CD4-positive, alpha-beta T cell (primary cell): ENCODE measurements around the gene TSPAN13. TPM values are rescaled to one million over a fixed set of nuclear protein-coding genes. Genes with fewer than 3 reads are reported as not detected.

Source experiments
- ATAC-seq: fragments of 200-7000 bp; cut with Tn5 transposase; one replicate; pipeline ENCODE4 v1.10.0; 2022; ENCODE audit warnings: mild to moderate bottlenecking; ENCODE audit not compliant: poor library complexity
- CTCF ChIA-PET: fragments of 350-600 bp; sonication (Branson Sonifier 250); formaldehyde crosslinking; loops from one replicate; lab custom pipeline; 2021; ENCODE audit warnings: antibody characterized with exemption, inconsistent platforms; lab: Charles Lee
- POLR2A ChIA-PET: fragments of 350-600 bp; sonication (Branson Sonifier 250); formaldehyde crosslinking; loops from one replicate; lab custom pipeline; 2021; ENCODE audit warnings: antibody characterized with exemption, inconsistent platforms; lab: Charles Lee
- DNase-seq, 14 experiments: peaks; one replicate each; pipeline ENCODE4 v3.0.0-alpha.2; 2013 to 2020; ENCODE audit warnings: mixed read lengths in 2 of 14
- H3K27ac ChIP-seq, 2 donors: one replicate each; pipeline versions ENCODE4 v1.5.1 to v1.7.0; 2013; ENCODE audit warnings: low read length in 2 of 2, low read depth in 1 of 2, mild to moderate bottlenecking in 1 of 2
- H3K27me3 ChIP-seq, 2 experiments: 1 replicate in 1 of 2; 2 replicates in 1 of 2; pipeline versions ENCODE4 v1.6.1 to v1.7.0; 2013; ENCODE audit warnings: low read length in 2 of 2, control low read depth in 1 of 2, mild to moderate bottlenecking in 1 of 2, moderate library complexity in 1 of 2; ENCODE audit not compliant: insufficient read depth in 2 of 2, control insufficient read depth in 1 of 2
- H3K36me3 ChIP-seq: one replicate; pipeline ENCODE4 v1.6.1; 2013; ENCODE audit warnings: low read length, control low read depth; ENCODE audit not compliant: insufficient read depth
- H3K4me1 ChIP-seq: one replicate; pipeline ENCODE4 v1.6.1; 2013; ENCODE audit warnings: low read length, control low read depth; ENCODE audit not compliant: insufficient read depth
- H3K4me3 ChIP-seq: one replicate; pipeline ENCODE4 v1.5.1; 2013; ENCODE audit warnings: mild to moderate bottlenecking, low read length, moderate library complexity
- H3K9me3 ChIP-seq, 2 experiments: 1 replicate in 1 of 2; 2 replicates in 1 of 2; pipeline versions ENCODE4 v1.6.1 to v1.7.0; 2013; ENCODE audit warnings: low read length in 2 of 2, mild to moderate bottlenecking in 2 of 2, control low read depth in 1 of 2, moderate library complexity in 1 of 2; ENCODE audit not compliant: control insufficient read depth in 1 of 2, insufficient read depth in 1 of 2
- H3K27ac Mint-ChIP-seq: one replicate; pipeline ENCODE4 v1.8.0; 2020; ENCODE audit warnings: mixed read lengths
- H3K27me3 Mint-ChIP-seq: one replicate; pipeline ENCODE4 v1.8.0; 2021; ENCODE audit warnings: mixed read lengths
- H3K36me3 Mint-ChIP-seq: one replicate; pipeline ENCODE4 v1.8.0; 2021; ENCODE audit warnings: low read depth, mixed read lengths
- H3K4me1 Mint-ChIP-seq: one replicate; pipeline ENCODE4 v1.8.0; 2021; ENCODE audit warnings: low read depth, mixed read lengths
- H3K4me3 Mint-ChIP-seq: one replicate; pipeline ENCODE4 v1.8.0; 2020; ENCODE audit warnings: mild to moderate bottlenecking, mixed read lengths
- H3K9me3 Mint-ChIP-seq: one replicate; pipeline ENCODE4 v1.8.0; 2020; ENCODE audit warnings: mixed read lengths
- intact Hi-C, 2 experiments: fragments of 100-400 bp; cut with DNase I in 1 of 2; cut with micrococcal nuclease in 1 of 2; formaldehyde crosslinking; loops; one replicate each; pipeline versions ENCODE4 v1.15.1 to v1.9.0; 2023 to 2025; cut with DNase I, micrococcal nuclease
- total RNA-seq, 174 experiments: library from RNA in 2 of 174; stranded (reverse) in 2 of 174; gene quantifications; one replicate each; pipeline ENCODE4 v1.2.3 and lab custom pipeline; 2021 to 2026
- TF ChIP-seq, protein P1 (sequence below): fragments of 200-600 bp; IDR thresholded peaks from one replicate; pipeline ENCODE4 v1.8.0; 2022; ENCODE audit warnings: antibody characterized with exemption, mild to moderate bottlenecking

Gene TSPAN13
- total RNA-seq, 2 experiments from 2014 or later: 0.16 to 0.25 TPM

DNA sequence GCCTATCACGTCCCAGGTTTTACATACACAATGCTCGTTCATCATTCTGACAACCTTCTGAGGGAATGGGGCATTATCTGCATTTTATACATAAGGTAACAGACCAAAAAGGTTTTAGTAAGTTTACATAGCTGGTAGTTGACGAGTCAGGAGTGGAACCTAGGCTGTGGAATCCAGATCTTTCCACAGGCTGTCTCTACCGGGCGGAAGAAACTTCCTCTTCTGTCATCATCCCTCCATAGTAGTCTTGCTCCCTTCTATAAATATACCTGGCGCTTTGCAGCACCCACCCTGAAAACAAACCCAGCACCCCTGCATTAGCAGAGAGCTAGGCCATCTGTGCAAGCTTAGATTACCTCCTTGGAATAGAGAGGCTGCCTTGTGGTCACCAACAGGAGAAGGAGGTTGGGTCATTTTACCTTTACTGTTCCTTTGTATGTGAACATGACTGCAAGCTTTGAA lies 1.3 kb downstream of the TSPAN13 start:
- H3K27ac ChIP-seq: no peak overlapping the region
- TF ChIP-seq, protein P1, sequence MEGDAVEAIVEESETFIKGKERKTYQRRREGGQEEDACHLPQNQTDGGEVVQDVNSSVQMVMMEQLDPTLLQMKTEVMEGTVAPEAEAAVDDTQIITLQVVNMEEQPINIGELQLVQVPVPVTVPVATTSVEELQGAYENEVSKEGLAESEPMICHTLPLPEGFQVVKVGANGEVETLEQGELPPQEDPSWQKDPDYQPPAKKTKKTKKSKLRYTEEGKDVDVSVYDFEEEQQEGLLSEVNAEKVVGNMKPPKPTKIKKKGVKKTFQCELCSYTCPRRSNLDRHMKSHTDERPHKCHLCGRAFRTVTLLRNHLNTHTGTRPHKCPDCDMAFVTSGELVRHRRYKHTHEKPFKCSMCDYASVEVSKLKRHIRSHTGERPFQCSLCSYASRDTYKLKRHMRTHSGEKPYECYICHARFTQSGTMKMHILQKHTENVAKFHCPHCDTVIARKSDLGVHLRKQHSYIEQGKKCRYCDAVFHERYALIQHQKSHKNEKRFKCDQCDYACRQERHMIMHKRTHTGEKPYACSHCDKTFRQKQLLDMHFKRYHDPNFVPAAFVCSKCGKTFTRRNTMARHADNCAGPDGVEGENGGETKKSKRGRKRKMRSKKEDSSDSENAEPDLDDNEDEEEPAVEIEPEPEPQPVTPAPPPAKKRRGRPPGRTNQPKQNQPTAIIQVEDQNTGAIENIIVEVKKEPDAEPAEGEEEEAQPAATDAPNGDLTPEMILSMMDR: no peak
- no peak overlapping the region for H3K27ac Mint-ChIP-seq
- peaks cover 17 to 36% of the 10 kb centered on the region in 2 experiments for H3K27me3 ChIP-seq
- H3K9me3 Mint-ChIP-seq: no peaks in the 10 kb centered on the region
- no peaks in the 10 kb centered on the region for H3K36me3 ChIP-seq
- H3K4me1 ChIP-seq: peaks cover 10% of the 10 kb centered on the region
- H3K36me3 Mint-ChIP-seq: no peaks in the 10 kb centered on the region
- ChIA-PET POLR2A (no interaction called here), CTCF (no interaction called here)
- H3K4me3 Mint-ChIP-seq: peak overlapping the region; percentile 88
- no peaks in the 10 kb centered on the region for H3K9me3 ChIP-seq
- peaks cover 45% of the 10 kb centered on the region for H3K27me3 Mint-ChIP-seq
- intact Hi-C loops: no loop called here
- ATAC-seq (no peak), DNase-seq (no peak)
- no peak overlapping the region for H3K4me3 ChIP-seq
- H3K4me1 Mint-ChIP-seq: peaks cover 11% of the 10 kb centered on the region

- no peaks in the 10 kb centered on the region for H3K9me3 ChIP-seq
- Mint-ChIP-seq H3K36me3 (no peaks in the 10 kb centered on the region), H3K27me3 (peaks cover 45% of the 10 kb centered on the region), H3K27ac (no peak overlapping the region), H3K4me3 (peak overlapping the region; percentile 23), H3K4me1 (peaks cover 11% of the 10 kb centered on the region), H3K9me3 (no peaks in the 10 kb centered on the region)
- H3K4me3 ChIP-seq: no peak overlapping the region
- DNase-seq (no peak), ATAC-seq (no peak)
- H3K27ac ChIP-seq: no peak overlapping the region
- ChIA-PET POLR2A (no interaction called here), CTCF (no interaction called here)
- peaks cover 10% of the 10 kb centered on the region for H3K4me1 ChIP-seq
- TF ChIP-seq, protein P1: no peak
- H3K36me3 ChIP-seq: no peaks in the 10 kb centered on the region
- H3K27me3 ChIP-seq: peaks cover 17 to 33% of the 10 kb centered on the region in 2 experiments
- intact Hi-C loops: no loop called here
Measured at GRCh38 chr7:16755397-16755796, 1.8 kb downstream of the TSPAN13 start.

- no peak overlapping the region for H3K4me3 Mint-ChIP-seq
- H3K9me3 ChIP-seq: no peaks in the 10 kb centered on the region
- H3K27me3 Mint-ChIP-seq: peaks cover 33% of the 10 kb centered on the region
- CTCF ChIA-PET: no interaction called here
- H3K4me1 Mint-ChIP-seq: peaks cover 11% of the 10 kb centered on the region
- DNase-seq (no peak), ATAC-seq (no peak)
- no peak overlapping the region for H3K27ac Mint-ChIP-seq
- peaks cover 10% of the 10 kb centered on the region for H3K4me1 ChIP-seq
- no peaks in the 10 kb centered on the region for H3K9me3 Mint-ChIP-seq
- H3K27me3 ChIP-seq: peaks cover 15 to 33% of the 10 kb centered on the region in 2 experiments
- intact Hi-C loops: no loop called here
- H3K27ac ChIP-seq: no peak overlapping the region
- POLR2A ChIA-PET: no interaction called here
- TF ChIP-seq, protein P1: no peak
- H3K36me3 ChIP-seq: no peaks in the 10 kb centered on the region
- no peak overlapping the region for H3K4me3 ChIP-seq
- H3K36me3 Mint-ChIP-seq: no peaks in the 10 kb centered on the region
Measured at GRCh38 chr7:16758036-16758435, 4.5 kb downstream of the TSPAN13 start.
